ENCODE data around the gene SKI. TPM values are rescaled to one million over a fixed set of nuclear protein-coding genes. Genes with fewer than 3 reads are reported as not detected.
A peak's percentile ranks its signal among the peaks of the same experiment; 100 is the strongest.

SKI gene
- total RNA-seq, 1 experiment from 2014 or later = 89.5 TPM

DNA sequence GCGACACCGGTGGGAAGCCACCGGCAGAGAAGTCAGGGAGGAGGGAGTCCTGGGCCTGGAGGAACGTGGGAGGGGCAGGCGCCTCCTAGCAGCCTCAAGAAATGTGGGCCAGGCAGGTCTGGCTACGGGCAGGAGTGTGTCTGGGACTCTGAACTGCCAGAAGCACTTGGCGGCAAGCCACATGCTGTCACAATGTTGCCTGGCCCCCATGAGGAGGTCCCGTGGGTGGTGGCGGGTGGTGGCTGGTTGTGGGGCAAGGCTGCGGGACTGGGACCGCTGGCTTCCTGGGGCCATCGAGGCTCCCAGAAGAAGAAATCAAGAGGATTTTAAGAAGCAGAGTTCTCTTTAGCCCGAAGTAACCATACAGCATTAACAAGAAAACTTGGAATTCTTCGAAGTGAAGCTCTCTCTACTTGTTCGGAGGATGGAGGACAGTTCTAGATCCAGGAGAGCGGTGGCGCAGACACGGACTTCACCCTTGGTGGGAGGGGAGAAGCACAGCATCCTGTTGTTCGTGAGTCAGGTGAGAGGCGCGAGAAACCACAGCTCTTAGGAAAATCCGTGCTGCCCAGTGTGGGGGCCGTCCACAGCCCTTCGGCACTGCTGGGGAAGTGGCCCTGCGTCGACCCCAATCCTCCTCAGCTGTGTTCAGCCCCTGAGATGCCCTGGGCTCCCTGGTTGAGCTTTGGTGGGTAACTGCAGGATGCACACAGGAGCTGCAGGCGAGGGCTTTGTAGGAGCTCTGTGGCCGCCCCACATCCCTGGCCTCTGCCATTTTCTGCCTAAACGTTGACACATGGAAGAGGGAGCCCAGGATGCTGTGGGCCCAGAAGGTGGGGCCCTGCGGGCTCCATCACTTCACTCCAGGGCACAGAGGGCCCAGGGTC, 12.4 kb downstream of the SKI start:
- Mint-ChIP-seq H3K9me3 (no peaks in the 10 kb centered on the region), H3K36me3 (ENCODE audit: insufficient read depth in 1 of 3, low read depth in 3 of 3) (peaks cover 13 to 33% (median 23%) of the 10 kb centered on the region in 3 experiments)
- no CpG with 5 or more reads among the region's 30 CpGs for WGBS (ENCODE audit: extremely low coverage, insufficient read length, low lambda C conversion rate)

More for the DNA sequence above, 12.4 kb downstream of the SKI start:
- H4K20me1 ChIP-seq (ENCODE audit: control insufficient read depth, insufficient read depth, insufficient read length) = peaks cover 3% of the 10 kb centered on the region
- H2BK12ac ChIP-seq (ENCODE audit: insufficient read length, low read depth, low read length) = no peak overlapping the region
- H3K18ac ChIP-seq (ENCODE audit: insufficient read length, low read depth, low read length) = no peak overlapping the region
- H3K4ac ChIP-seq (ENCODE audit: low read depth, low read length) = no peak overlapping the region
- H3K14ac ChIP-seq (ENCODE audit: insufficient read depth, low read length) = no peak overlapping the region
- no peak overlapping the region for H4K91ac ChIP-seq (ENCODE audit: insufficient read length, low read depth, low read length)
- H3K9me3 ChIP-seq (ENCODE audit: control insufficient read depth, low read depth, low read length) = no peaks in the 10 kb centered on the region
- H3K4me2 ChIP-seq (ENCODE audit: insufficient read depth, insufficient read length, low read length) = no peak overlapping the region
- H2AFZ ChIP-seq (ENCODE audit: low read length) = no peak overlapping the region
- TF ChIP-seq, protein P1, sequence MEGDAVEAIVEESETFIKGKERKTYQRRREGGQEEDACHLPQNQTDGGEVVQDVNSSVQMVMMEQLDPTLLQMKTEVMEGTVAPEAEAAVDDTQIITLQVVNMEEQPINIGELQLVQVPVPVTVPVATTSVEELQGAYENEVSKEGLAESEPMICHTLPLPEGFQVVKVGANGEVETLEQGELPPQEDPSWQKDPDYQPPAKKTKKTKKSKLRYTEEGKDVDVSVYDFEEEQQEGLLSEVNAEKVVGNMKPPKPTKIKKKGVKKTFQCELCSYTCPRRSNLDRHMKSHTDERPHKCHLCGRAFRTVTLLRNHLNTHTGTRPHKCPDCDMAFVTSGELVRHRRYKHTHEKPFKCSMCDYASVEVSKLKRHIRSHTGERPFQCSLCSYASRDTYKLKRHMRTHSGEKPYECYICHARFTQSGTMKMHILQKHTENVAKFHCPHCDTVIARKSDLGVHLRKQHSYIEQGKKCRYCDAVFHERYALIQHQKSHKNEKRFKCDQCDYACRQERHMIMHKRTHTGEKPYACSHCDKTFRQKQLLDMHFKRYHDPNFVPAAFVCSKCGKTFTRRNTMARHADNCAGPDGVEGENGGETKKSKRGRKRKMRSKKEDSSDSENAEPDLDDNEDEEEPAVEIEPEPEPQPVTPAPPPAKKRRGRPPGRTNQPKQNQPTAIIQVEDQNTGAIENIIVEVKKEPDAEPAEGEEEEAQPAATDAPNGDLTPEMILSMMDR (conservative IDR thresholded peaks at IDR 0.05) = no peak
- Mint-ChIP-seq H3K4me1 (peaks cover 40 to 46% of the 10 kb centered on the region in 2 experiments), H3K4me3 (no peak overlapping the region; a peak in 1 of 5 replicates), H3K27ac (peak overlapping the region; percentile 71 to 91 (median 77); a peak in 6 of 7 replicates), H3K27me3 (ENCODE audit: low read depth) (no peaks in the 10 kb centered on the region)
- H3K9ac ChIP-seq (ENCODE audit: extremely low read depth, insufficient read length, low read length) = no peak overlapping the region
- no peak overlapping the region for H2BK20ac ChIP-seq (ENCODE audit: low read depth, low read length, poor library complexity, severe bottlenecking)
- no peaks in the 10 kb centered on the region for H3K23me2 ChIP-seq (ENCODE audit: insufficient read length, low read depth, low read length, poor library complexity, severe bottlenecking)
- DNase-seq = no peak
- H3K4me1 ChIP-seq (ENCODE audit: insufficient read depth, low read length) = no peaks in the 10 kb centered on the region; the same call in 1 of the 2 replicates
- H3K79me1 ChIP-seq (ENCODE audit: insufficient read depth, low read depth, low read length, poor library complexity, severe bottlenecking) = peaks cover 2% of the 10 kb centered on the region
- H4K5ac ChIP-seq (ENCODE audit: insufficient read length, low read depth, low read length) = no peak overlapping the region
- H3T11ph ChIP-seq (ENCODE audit: low read length) = no peak overlapping the region
- H2AK5ac ChIP-seq (ENCODE audit: insufficient read length, low read length) = no peak overlapping the region
- H4K8ac ChIP-seq (replicated peaks; ENCODE audit: insufficient read length, low read depth, low read length) = no peak overlapping the region
- no peak overlapping the region for H2BK5ac ChIP-seq (ENCODE audit: insufficient read length, low read length)
- H3K23ac ChIP-seq (ENCODE audit: insufficient read length, low read depth, low read length) = no peak overlapping the region
- H3K79me2 ChIP-seq (ENCODE audit: insufficient read depth, low read length) = peaks cover 72% of the 10 kb centered on the region
- no peaks in the 10 kb centered on the region for H3K27me3 ChIP-seq (ENCODE audit: insufficient read depth, low read length)
- no peak overlapping the region for H2BK15ac ChIP-seq (ENCODE audit: low read depth, low read length)
- no peak overlapping the region for H2BK120ac ChIP-seq (ENCODE audit: low read depth, low read length, poor library complexity, severe bottlenecking)
- no peak overlapping the region for H3K27ac ChIP-seq (ENCODE audit: insufficient read length, low read depth, low read length)
- no peak overlapping the region for H3K56ac ChIP-seq (ENCODE audit: insufficient read length, low read depth, low read length)
